ENCODE data around the gene XNDC1N.

XNDC1N gene

GRCh38 chr11:71971680-71972079 is 43.3 kb upstream of the XNDC1N start:
- H3K9ac ChIP-seq: no peak overlapping the region
- no peak overlapping the region for H2AFZ ChIP-seq (ENCODE audit: low read depth)
- H4K20me1 ChIP-seq (ENCODE audit: insufficient read depth): no peaks in the 10 kb centered on the region
- H3K4me2 ChIP-seq: no peak overlapping the region
- H3K4me1 ChIP-seq (ENCODE audit: low read depth, poor library complexity, severe bottlenecking): no peaks in the 10 kb centered on the region
- no peak for TF ChIP-seq CTCF (conservative IDR thresholded peaks at IDR 0.05; ENCODE audit: low read depth, low read length)
- no peaks in the 10 kb centered on the region for H3K27me3 ChIP-seq (ENCODE audit: insufficient read depth, low read depth)
- no peak overlapping the region for H3K4me3 ChIP-seq (IDR thresholded peaks at IDR 0.05; ENCODE audit: insufficient read depth, low read depth, low read length)
- H3K79me2 ChIP-seq (ENCODE audit: insufficient read depth, low read depth): no peaks in the 10 kb centered on the region
- H3K36me3 ChIP-seq (ENCODE audit: insufficient read depth): no peaks in the 10 kb centered on the region; the same call in 1 of the 2 replicates
- H3K27ac ChIP-seq: no peak overlapping the region

GRCh38 chr11:71964641-71965040 is 36.2 kb upstream of the XNDC1N start:
- H3K4me3 ChIP-seq (IDR thresholded peaks at IDR 0.05; ENCODE audit: insufficient read depth, low read depth, low read length): no peak overlapping the region
- no peaks in the 10 kb centered on the region for H4K20me1 ChIP-seq (ENCODE audit: insufficient read depth)
- H3K9ac ChIP-seq: no peak overlapping the region
- H3K4me2 ChIP-seq: no peak overlapping the region
- H3K4me1 ChIP-seq (ENCODE audit: low read depth, poor library complexity, severe bottlenecking): peaks cover 16% of the 10 kb centered on the region
- H3K27ac ChIP-seq: no peak overlapping the region
- H3K36me3 ChIP-seq (ENCODE audit: insufficient read depth): no peaks in the 10 kb centered on the region
- no peaks in the 10 kb centered on the region for H3K27me3 ChIP-seq (ENCODE audit: insufficient read depth, low read depth)
- TF ChIP-seq CTCF (conservative IDR thresholded peaks at IDR 0.05; ENCODE audit: low read depth, low read length): no peak
- H3K79me2 ChIP-seq (ENCODE audit: insufficient read depth, low read depth): no peaks in the 10 kb centered on the region
- H2AFZ ChIP-seq (ENCODE audit: low read depth): no peak overlapping the region

GRCh38 chr11:71963468-71963867 is 35.1 kb upstream of the XNDC1N start:
- no peak overlapping the region for H3K4me2 ChIP-seq
- no peak overlapping the region for H3K27ac ChIP-seq
- no peaks in the 10 kb centered on the region for H3K27me3 ChIP-seq (ENCODE audit: insufficient read depth, low read depth)
- H3K4me1 ChIP-seq (ENCODE audit: low read depth, poor library complexity, severe bottlenecking): peaks cover 16% of the 10 kb centered on the region
- no peak overlapping the region for H3K9ac ChIP-seq
- no peaks in the 10 kb centered on the region for H3K79me2 ChIP-seq (ENCODE audit: insufficient read depth, low read depth)
- H4K20me1 ChIP-seq (ENCODE audit: insufficient read depth): no peaks in the 10 kb centered on the region
- no peak overlapping the region for H2AFZ ChIP-seq (ENCODE audit: low read depth)
- H3K36me3 ChIP-seq (ENCODE audit: insufficient read depth): no peaks in the 10 kb centered on the region
- TF ChIP-seq CTCF (conservative IDR thresholded peaks at IDR 0.05; ENCODE audit: low read depth, low read length): no peak
- H3K4me3 ChIP-seq (IDR thresholded peaks at IDR 0.05; ENCODE audit: insufficient read depth, low read depth, low read length): no peak overlapping the region

GRCh38 chr11:71962428-71963038 is 34.1 kb upstream of the XNDC1N start:
- no peak overlapping the region for H2AFZ ChIP-seq (ENCODE audit: low read depth)
- no peaks in the 10 kb centered on the region for H3K27me3 ChIP-seq (ENCODE audit: insufficient read depth, low read depth)
- TF ChIP-seq CTCF (conservative IDR thresholded peaks at IDR 0.05; ENCODE audit: low read depth, low read length): no peak
- H3K4me2 ChIP-seq: peak overlapping the region; percentile 10; the same call in 1 of the 2 replicates
- no peaks in the 10 kb centered on the region; the same call in 1 of the 2 replicates for H4K20me1 ChIP-seq (ENCODE audit: insufficient read depth)
- peak overlapping the region; percentile 66; the same call in 1 of the 2 replicates for H3K27ac ChIP-seq
- no peak overlapping the region for H3K9ac ChIP-seq
- H3K4me1 ChIP-seq (ENCODE audit: low read depth, poor library complexity, severe bottlenecking): peaks cover 16% of the 10 kb centered on the region
- H3K4me3 ChIP-seq (IDR thresholded peaks at IDR 0.05; ENCODE audit: insufficient read depth, low read depth, low read length): no peak overlapping the region
- no peaks in the 10 kb centered on the region for H3K79me2 ChIP-seq (ENCODE audit: insufficient read depth, low read depth)
- no peaks in the 10 kb centered on the region for H3K36me3 ChIP-seq (ENCODE audit: insufficient read depth)
